Natural killer cell (primary cell): ENCODE results near the gene DENND1B. TPM values are rescaled to one million over a fixed set of nuclear protein-coding genes. Genes with fewer than 3 reads are reported as not detected.
A peak's percentile ranks its signal among the peaks of the same experiment; 100 is the strongest.

ENCODE experiments used
- ATAC-seq, 3 donors: fragments of 150-1000 bp in 2 of 3; fragments of 200-7000 bp in 1 of 3; cut with Tn5 transposase; 1 replicate in 1 of 3; 2 replicates in 2 of 3; pipeline ENCODE4 v1.10.0; 2021; ENCODE audit warnings: mild to moderate bottlenecking in 2 of 3, moderate library complexity in 2 of 3
- DNase-seq, 2 donors: peaks; one replicate each; pipeline versions ENCODE4 v3.0.0 to v3.0.0-alpha.2; 2013 to 2021; ENCODE audit warnings: mixed read lengths in 1 of 2
- H3K27ac ChIP-seq: one replicate; pipeline ENCODE4 v1.5.1; 2013; ENCODE audit warnings: mild to moderate bottlenecking, low read length
- H3K27me3 ChIP-seq: one replicate; pipeline ENCODE4 v1.6.1; 2013; ENCODE audit warnings: low read length; ENCODE audit not compliant: control insufficient read depth, insufficient read depth
- H3K36me3 ChIP-seq: one replicate; pipeline ENCODE4 v1.6.1; 2013; ENCODE audit warnings: low read length; ENCODE audit not compliant: control insufficient read depth, insufficient read depth
- H3K4me1 ChIP-seq: one replicate; pipeline ENCODE4 v1.6.1; 2013; ENCODE audit warnings: low read length; ENCODE audit not compliant: control insufficient read depth, insufficient read depth
- H3K4me3 ChIP-seq: one replicate; pipeline ENCODE4 v1.5.1; 2013; ENCODE audit warnings: low read length
- H3K9me3 ChIP-seq: one replicate; pipeline ENCODE4 v1.6.1; 2013; ENCODE audit warnings: low read length; ENCODE audit not compliant: control insufficient read depth, insufficient read depth
- H3K27ac Mint-ChIP-seq, 2 donors: one replicate each; pipeline ENCODE4 v1.8.0; 2022; ENCODE audit warnings: mild to moderate bottlenecking in 2 of 2, mixed read lengths in 2 of 2, moderate library complexity in 1 of 2
- H3K27me3 Mint-ChIP-seq, 2 donors: one replicate each; pipeline ENCODE4 v1.8.0; 2022; ENCODE audit warnings: low read depth in 2 of 2, mixed read lengths in 2 of 2
- H3K36me3 Mint-ChIP-seq: one replicate; pipeline ENCODE4 v1.8.0; 2022; ENCODE audit warnings: mixed read lengths
- H3K4me1 Mint-ChIP-seq, 2 donors: one replicate each; pipeline ENCODE4 v1.8.0; 2022; ENCODE audit warnings: mixed read lengths in 2 of 2
- H3K4me3 Mint-ChIP-seq: one replicate; pipeline ENCODE4 v1.8.0; 2022; ENCODE audit warnings: mild to moderate bottlenecking, moderate library complexity, mixed read lengths
- H3K9me3 Mint-ChIP-seq, 2 donors: one replicate each; pipeline ENCODE4 v1.8.0; 2022; ENCODE audit warnings: mixed read lengths in 2 of 2
- WGBS: methylation state at CpG from one replicate; pipeline ENCODE4 v1.1.7; 2013; ENCODE audit warnings: missing lambda C conversion rate; ENCODE audit not compliant: insufficient coverage; 5-methylcytosine and 5-hydroxymethylcytosine counted together
- intact Hi-C: fragments of 100-400 bp; cut with micrococcal nuclease; formaldehyde crosslinking; loops from one replicate; pipeline ENCODE4 v1.14.2; 2022
- total RNA-seq, 4 donors: library from RNA; stranded (reverse); fragments of 120-200 nt in 1 of 4; gene quantifications; one replicate each; pipeline versions ENCODE4 v1.2.3 to v1.2.4, GENCODE V29; 2013 to 2022
- TF ChIP-seq, protein P1 (sequence below): fragments of 200-600 bp; IDR thresholded peaks from one replicate; pipeline ENCODE4 v1.8.0; 2022; ENCODE audit warnings: antibody characterized with exemption

Gene DENND1B
- total RNA-seq, 3 donors from 2014 or later (not counting 1 experiment from before 2014, with no cell fraction given) = 35.4 to 62.5 (median 37.5) TPM

DNA sequence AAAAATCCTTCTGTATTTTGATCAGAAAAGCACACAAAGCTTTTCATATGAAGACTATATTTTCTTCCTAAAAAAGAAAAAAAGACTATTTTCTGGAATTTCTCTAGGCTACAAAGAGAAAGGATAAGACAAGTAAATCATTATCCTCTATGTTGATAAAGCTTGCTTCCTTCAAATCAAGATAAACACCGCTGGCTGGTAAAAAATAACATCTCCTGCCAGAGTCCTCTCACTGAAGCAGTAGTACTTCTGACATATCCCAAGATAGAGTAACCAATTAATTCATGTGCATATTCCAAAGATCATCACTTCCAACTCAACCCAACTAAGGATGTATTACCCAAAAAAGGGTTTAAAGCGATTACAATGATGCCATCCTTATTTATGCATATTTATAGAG lies 34.3 kb downstream of the DENND1B start:
- Mint-ChIP-seq H3K27me3 (no peaks in the 10 kb centered on the region), H3K9me3 (no peaks in the 10 kb centered on the region), H3K36me3 (no peaks in the 10 kb centered on the region), H3K4me3 (no peak overlapping the region), H3K4me1 (peaks cover 68 to 71% of the 10 kb centered on the region in 2 donors), H3K27ac (no peak overlapping the region)
- H3K4me1 ChIP-seq = peaks cover 4% of the 10 kb centered on the region
- H3K4me3 ChIP-seq = no peak overlapping the region
- WGBS = 100% methylated on average over 1 of the region's 2 CpGs
- H3K9me3 ChIP-seq = no peaks in the 10 kb centered on the region
- H3K27me3 ChIP-seq = no peaks in the 10 kb centered on the region
- no peak for DNase-seq
- H3K27ac ChIP-seq = no peak overlapping the region
- ATAC-seq = no peak
- TF ChIP-seq, protein P1, sequence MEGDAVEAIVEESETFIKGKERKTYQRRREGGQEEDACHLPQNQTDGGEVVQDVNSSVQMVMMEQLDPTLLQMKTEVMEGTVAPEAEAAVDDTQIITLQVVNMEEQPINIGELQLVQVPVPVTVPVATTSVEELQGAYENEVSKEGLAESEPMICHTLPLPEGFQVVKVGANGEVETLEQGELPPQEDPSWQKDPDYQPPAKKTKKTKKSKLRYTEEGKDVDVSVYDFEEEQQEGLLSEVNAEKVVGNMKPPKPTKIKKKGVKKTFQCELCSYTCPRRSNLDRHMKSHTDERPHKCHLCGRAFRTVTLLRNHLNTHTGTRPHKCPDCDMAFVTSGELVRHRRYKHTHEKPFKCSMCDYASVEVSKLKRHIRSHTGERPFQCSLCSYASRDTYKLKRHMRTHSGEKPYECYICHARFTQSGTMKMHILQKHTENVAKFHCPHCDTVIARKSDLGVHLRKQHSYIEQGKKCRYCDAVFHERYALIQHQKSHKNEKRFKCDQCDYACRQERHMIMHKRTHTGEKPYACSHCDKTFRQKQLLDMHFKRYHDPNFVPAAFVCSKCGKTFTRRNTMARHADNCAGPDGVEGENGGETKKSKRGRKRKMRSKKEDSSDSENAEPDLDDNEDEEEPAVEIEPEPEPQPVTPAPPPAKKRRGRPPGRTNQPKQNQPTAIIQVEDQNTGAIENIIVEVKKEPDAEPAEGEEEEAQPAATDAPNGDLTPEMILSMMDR = no peak
- intact Hi-C loops = no loop called here
- H3K36me3 ChIP-seq = no peaks in the 10 kb centered on the region

DNA sequence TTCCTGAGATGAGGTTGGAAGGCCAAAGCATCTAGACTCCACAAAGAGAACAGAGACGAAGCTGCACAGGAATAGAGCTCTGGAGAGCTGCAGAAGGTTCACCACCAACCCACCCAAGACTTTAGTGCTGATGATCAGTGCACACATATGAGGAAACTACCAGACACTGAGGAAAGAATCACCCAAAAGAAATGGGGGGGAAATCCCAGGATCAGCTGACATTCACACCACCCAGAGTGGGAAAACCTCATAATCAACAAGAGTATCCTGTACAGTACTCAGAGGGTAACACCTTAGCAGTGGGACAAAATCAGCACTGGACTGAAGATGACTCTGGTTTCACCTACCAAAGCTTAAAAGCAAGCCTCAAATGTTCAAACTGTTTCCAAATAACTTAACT lies 36.4 kb downstream of the DENND1B start:
- Histone ChIP-seq H3K4me1 (peaks cover 4% of the 10 kb centered on the region), H3K27ac (no peak overlapping the region), H3K4me3 (no peak overlapping the region), H3K9me3 (no peaks in the 10 kb centered on the region), H3K27me3 (no peaks in the 10 kb centered on the region), H3K36me3 (no peaks in the 10 kb centered on the region)
- WGBS = 0% methylated on average over 1 of the region's 1 CpG
- intact Hi-C loops = loop anchor here (5.0 kb wide), 1 partner anchor 38 kb away; the partner anchor contains the start of gene DENND1B
- DNase-seq (peak in 1 of 2 donors; percentile 24), ATAC-seq (peak; percentile 79 to 89 (median 82))
- Mint-ChIP-seq H3K27me3 (no peaks in the 10 kb centered on the region), H3K9me3 (no peaks in the 10 kb centered on the region), H3K27ac (peak overlapping the region; percentile 43 to 49), H3K4me1 (peaks cover 54 to 57% of the 10 kb centered on the region in 2 donors), H3K4me3 (peak overlapping the region; percentile 54), H3K36me3 (no peaks in the 10 kb centered on the region)
- TF ChIP-seq, protein P1 = no peak

DNA sequence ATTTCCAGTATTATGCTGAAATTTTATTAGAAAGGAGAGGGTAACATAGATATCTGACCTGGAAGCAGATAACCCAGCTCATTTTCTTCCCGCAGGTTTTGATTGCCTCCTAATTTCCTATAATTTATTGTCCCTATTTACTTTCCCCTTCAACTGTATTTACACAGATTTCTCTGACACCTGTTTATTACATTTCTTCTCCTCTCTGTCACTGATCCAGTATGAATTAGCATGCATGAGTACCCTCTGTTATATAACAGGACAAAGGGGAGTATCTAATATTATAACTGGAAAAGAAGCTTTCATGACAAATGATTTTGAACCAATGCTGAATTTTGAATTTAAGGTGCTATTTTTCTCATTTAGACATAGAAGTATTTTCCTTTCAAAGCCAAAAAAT lies 37.4 kb downstream of the DENND1B start:
- no peaks in the 10 kb centered on the region for H3K27me3 ChIP-seq
- H3K4me3 ChIP-seq = no peak overlapping the region
- H3K27ac Mint-ChIP-seq = peak overlapping the region; percentile 43 to 49
- TF ChIP-seq, protein P1 = no peak
- intact Hi-C loops = loop anchor here (5.0 kb wide), 1 partner anchor 39 kb away; the partner anchor contains the start of gene DENND1B
- no peak for ATAC-seq
- H3K9me3 Mint-ChIP-seq = no peaks in the 10 kb centered on the region
- no peak overlapping the region for H3K4me3 Mint-ChIP-seq
- H3K9me3 ChIP-seq = no peaks in the 10 kb centered on the region
- H3K36me3 ChIP-seq = no peaks in the 10 kb centered on the region
- H3K4me1 Mint-ChIP-seq = peaks cover 53 to 56% of the 10 kb centered on the region in 2 donors
- no peaks in the 10 kb centered on the region for H3K36me3 Mint-ChIP-seq
- DNase-seq = no peak
- no peak overlapping the region for H3K27ac ChIP-seq
- WGBS = 80% methylated on average over 1 of the region's 1 CpG
- H3K4me1 ChIP-seq = peaks cover 4% of the 10 kb centered on the region
- no peaks in the 10 kb centered on the region for H3K27me3 Mint-ChIP-seq

DNA sequence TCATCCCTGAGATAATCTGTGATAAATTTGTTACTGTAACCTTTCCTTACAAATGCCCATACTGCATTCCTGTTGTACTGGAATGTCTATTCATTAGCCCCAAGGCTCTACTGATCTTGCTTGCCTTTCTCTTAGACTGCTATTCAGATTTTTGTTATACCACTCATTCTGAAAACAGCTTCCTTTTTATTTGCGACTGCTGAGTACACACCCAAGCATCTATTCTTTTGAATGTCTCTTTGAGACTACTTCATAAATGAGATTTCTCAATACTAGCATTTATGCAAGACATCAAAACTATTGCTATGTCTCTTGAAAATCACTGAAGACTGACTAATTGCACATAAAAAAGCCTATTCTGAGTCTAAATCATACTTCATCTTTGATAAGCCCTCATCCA lies 38.6 kb downstream of the DENND1B start:
- Mint-ChIP-seq H3K36me3 (no peaks in the 10 kb centered on the region), H3K9me3 (no peaks in the 10 kb centered on the region), H3K27ac (peak overlapping the region in 1 of 2 donors; percentile 1), H3K4me1 (peaks cover 55 to 61% of the 10 kb centered on the region in 2 donors), H3K4me3 (no peak overlapping the region), H3K27me3 (no peaks in the 10 kb centered on the region)
- Histone ChIP-seq H3K9me3 (no peaks in the 10 kb centered on the region), H3K27me3 (no peaks in the 10 kb centered on the region), H3K4me1 (peaks cover 4% of the 10 kb centered on the region), H3K36me3 (no peaks in the 10 kb centered on the region), H3K4me3 (no peak overlapping the region), H3K27ac (no peak overlapping the region)
- ATAC-seq = no peak
- TF ChIP-seq, protein P1 = no peak
- no peak for DNase-seq
- WGBS = 58% methylated on average over 1 of the region's 1 CpG
- intact Hi-C loops = loop anchor here (5.0 kb wide), 1 partner anchor 41 kb away; the partner anchor contains the start of gene DENND1B
